ENCODE results near the gene ALKAL2.
"Not testable (repeated sequence)": the region's sequence is repeated elsewhere in the genome, so short reads cannot be mapped to it uniquely, and the experiment has no call there.

Gene ALKAL2

GRCh38 chr2:319059-319600, 31.2 kb upstream of the ALKAL2 start:
- H3K9me3 ChIP-seq (replicated peaks in 1 of 2; ENCODE audit: control insufficient read depth in 2 of 2, insufficient read depth in 1 of 2, low read depth in 1 of 2, low read length in 2 of 2): no peaks in the 10 kb centered on the region
- peak overlapping the region; percentile 77 for H3K23ac ChIP-seq (ENCODE audit: low read depth, low read length, poor library complexity)
- peak overlapping the region; percentile 79 for H4K8ac ChIP-seq (ENCODE audit: low read depth, low read length)
- H3K14ac ChIP-seq (ENCODE audit: low read length): peak overlapping the region; percentile 95
- H3K36me3 ChIP-seq (replicated peaks in 1 of 2; ENCODE audit: control insufficient read depth in 2 of 2, insufficient read depth in 2 of 2, low read length in 2 of 2): no peaks in the 10 kb centered on the region
- H2AK5ac ChIP-seq (ENCODE audit: low read depth, low read length): peak overlapping the region; percentile 8
- H2BK5ac ChIP-seq (ENCODE audit: low read length): peak overlapping the region; percentile 7
- no CpG with 5 or more reads among the region's 34 CpGs for WGBS, 2 donors (ENCODE audit: extremely low coverage in 2 of 2, insufficient read length in 2 of 2, insufficient replicate concordance in 1 of 2)
- H3K18ac ChIP-seq (ENCODE audit: low read length): peak overlapping the region; percentile 74
- no peak overlapping the region for H3K27ac ChIP-seq (replicated peaks; ENCODE audit: low read length)
- H2BK15ac ChIP-seq (ENCODE audit: low read length): no peak overlapping the region
- peaks cover 24 to 26% of the 10 kb centered on the region in 2 donors for H3K4me1 ChIP-seq (ENCODE audit: control insufficient read depth in 2 of 2, insufficient read depth in 1 of 2, low read depth in 1 of 2, low read length in 2 of 2)
- no peak overlapping the region for H3K4me2 ChIP-seq (ENCODE audit: insufficient read depth, low read length, poor library complexity, severe bottlenecking)
- no peak overlapping the region for H2AFZ ChIP-seq (ENCODE audit: low read length)
- no peak overlapping the region for H3K4ac ChIP-seq (ENCODE audit: low read length)
- H3K9ac ChIP-seq (ENCODE audit: low read depth, low read length, poor library complexity): peak overlapping the region; percentile 63
- H4K91ac ChIP-seq (ENCODE audit: low read depth, low read length, poor library complexity): peak overlapping the region; percentile 80
- no peaks in the 10 kb centered on the region for H3K27me3 ChIP-seq (ENCODE audit: control insufficient read depth in 3 of 3, insufficient read depth in 3 of 3, low read depth in 1 of 3, low read length in 3 of 3)
- peak overlapping the region in 1 of 2 donors; percentile 59 for H3K4me3 ChIP-seq (ENCODE audit: low read length in 2 of 2)
- peak overlapping the region; percentile 63 for H2BK12ac ChIP-seq (ENCODE audit: low read length)
- no peak overlapping the region for H2BK120ac ChIP-seq (ENCODE audit: low read depth, low read length)
- DNase-seq (ENCODE audit: low spot score): no peak
- no peaks in the 10 kb centered on the region for H3K79me1 ChIP-seq (ENCODE audit: low read depth, low read length)

DNA sequence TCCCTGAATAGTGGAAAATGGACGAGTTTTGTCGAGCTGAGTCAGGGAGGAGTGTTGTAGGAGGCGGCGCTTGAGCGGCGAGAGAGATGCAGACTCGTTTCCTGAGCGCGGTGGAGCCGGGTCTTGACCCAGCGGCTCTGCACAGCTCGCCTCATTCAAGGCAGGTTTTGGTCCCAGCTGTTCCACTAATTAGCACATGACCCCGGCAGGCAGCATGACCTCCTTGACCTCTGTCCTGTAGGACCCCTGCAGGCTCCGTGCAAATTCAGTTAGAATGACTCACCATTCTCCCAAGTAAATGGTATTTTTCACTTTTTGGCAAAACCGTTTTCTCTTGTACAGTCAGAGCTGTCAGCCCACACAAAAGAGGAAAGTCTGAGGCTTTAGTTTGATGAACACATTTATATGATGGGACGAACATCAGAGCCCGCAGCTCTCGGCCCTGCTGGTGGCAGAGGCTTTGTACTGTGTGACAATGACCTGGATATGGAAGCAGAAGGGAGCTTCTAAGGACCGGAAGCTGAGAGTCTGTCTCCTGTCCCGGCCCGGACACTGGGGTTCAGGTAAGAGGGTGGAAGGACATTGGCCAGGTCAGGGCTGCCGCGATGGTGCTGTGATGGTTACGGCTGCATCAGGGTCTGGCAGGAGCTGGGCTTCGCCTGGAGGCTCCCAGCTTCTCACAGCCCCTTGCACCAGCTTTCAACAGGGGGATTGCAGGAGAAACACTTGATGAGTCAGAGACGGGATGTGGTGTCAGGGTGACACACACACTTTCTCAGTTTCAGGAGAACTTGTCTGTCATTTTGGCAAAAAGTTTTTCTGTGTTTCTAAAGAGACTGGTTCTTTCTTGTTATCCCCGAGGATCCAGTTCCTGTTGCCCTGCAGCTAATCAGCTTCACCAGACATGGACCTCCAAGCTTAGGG, 29.9 kb upstream of the ALKAL2 start:
- no peak overlapping the region for H3K14ac ChIP-seq (ENCODE audit: low read length)
- no peak overlapping the region for H3K4ac ChIP-seq (ENCODE audit: low read length)
- no peaks in the 10 kb centered on the region for H3K79me1 ChIP-seq (ENCODE audit: low read depth, low read length)
- no peaks in the 10 kb centered on the region for H3K36me3 ChIP-seq (replicated peaks in 1 of 2; ENCODE audit: control insufficient read depth in 2 of 2, insufficient read depth in 2 of 2, low read length in 2 of 2)
- no peak overlapping the region for H2BK15ac ChIP-seq (ENCODE audit: low read length)
- H3K4me1 ChIP-seq (ENCODE audit: control insufficient read depth in 2 of 2, insufficient read depth in 1 of 2, low read depth in 1 of 2, low read length in 2 of 2): peaks cover 29 to 35% of the 10 kb centered on the region in 2 donors
- H2BK5ac ChIP-seq (ENCODE audit: low read length): no peak overlapping the region
- H2BK12ac ChIP-seq (ENCODE audit: low read length): no peak overlapping the region
- no peaks in the 10 kb centered on the region for H3K27me3 ChIP-seq (ENCODE audit: control insufficient read depth in 3 of 3, insufficient read depth in 3 of 3, low read depth in 1 of 3, low read length in 3 of 3)
- H3K9me3 ChIP-seq (replicated peaks in 1 of 2; ENCODE audit: control insufficient read depth in 2 of 2, insufficient read depth in 1 of 2, low read depth in 1 of 2, low read length in 2 of 2): no peaks in the 10 kb centered on the region
- peak overlapping the region; percentile 76 for H3K18ac ChIP-seq (ENCODE audit: low read length)
- H2AK5ac ChIP-seq (ENCODE audit: low read depth, low read length): no peak overlapping the region
- WGBS, 2 donors (ENCODE audit: extremely low coverage in 2 of 2, insufficient read length in 2 of 2, insufficient replicate concordance in 1 of 2): no CpG with 5 or more reads among the region's 27 CpGs
- peak overlapping the region; percentile 57 for H3K27ac ChIP-seq (replicated peaks; ENCODE audit: low read length)
- peak overlapping the region; percentile 85 for H2AFZ ChIP-seq (ENCODE audit: low read length)
- H3K23ac ChIP-seq (ENCODE audit: low read depth, low read length, poor library complexity): no peak overlapping the region
- peak; percentile 82 for DNase-seq (ENCODE audit: low spot score)
- H3K4me2 ChIP-seq (ENCODE audit: insufficient read depth, low read length, poor library complexity, severe bottlenecking): no peak overlapping the region
- H4K91ac ChIP-seq (ENCODE audit: low read depth, low read length, poor library complexity): no peak overlapping the region
- H2BK120ac ChIP-seq (ENCODE audit: low read depth, low read length): no peak overlapping the region
- no peak overlapping the region for H4K8ac ChIP-seq (ENCODE audit: low read depth, low read length)
- H3K9ac ChIP-seq (ENCODE audit: low read depth, low read length, poor library complexity): no peak overlapping the region
- peak overlapping the region in 1 of 2 donors; percentile 45 for H3K4me3 ChIP-seq (ENCODE audit: low read length in 2 of 2)

DNA sequence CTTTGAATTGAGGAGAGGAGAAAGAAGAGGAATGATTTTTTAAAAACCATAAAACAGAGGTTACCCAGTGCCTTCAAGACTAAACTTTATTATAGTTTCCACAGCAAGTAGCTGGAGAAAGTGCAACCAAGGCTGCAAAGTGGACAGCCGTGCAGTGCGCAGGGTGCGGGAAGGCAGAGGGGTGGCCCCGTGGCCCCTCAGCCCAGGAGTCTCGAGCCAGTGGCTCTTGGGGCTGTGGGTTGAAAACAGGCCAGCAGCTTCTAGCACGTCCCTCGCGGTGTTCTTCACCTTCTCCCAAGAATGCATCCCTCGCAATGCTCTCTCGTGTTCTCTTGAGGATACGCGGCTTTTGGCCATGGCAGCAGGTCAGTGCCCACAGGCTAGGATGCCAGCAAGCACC, 28.5 kb upstream of the ALKAL2 start:
- Histone ChIP-seq H3K14ac (ENCODE audit: low read length) (no peak overlapping the region), H2BK120ac (ENCODE audit: low read depth, low read length) (no peak overlapping the region), H3K79me1 (ENCODE audit: low read depth, low read length) (no peaks in the 10 kb centered on the region), H4K8ac (ENCODE audit: low read depth, low read length) (no peak overlapping the region), H3K4me3 (ENCODE audit: low read length in 2 of 2) (no peak overlapping the region), H3K36me3 (replicated peaks in 1 of 2; ENCODE audit: control insufficient read depth in 2 of 2, insufficient read depth in 2 of 2, low read length in 2 of 2) (no peaks in the 10 kb centered on the region), H3K4ac (ENCODE audit: low read length) (no peak overlapping the region), H3K9me3 (replicated peaks in 1 of 2; ENCODE audit: control insufficient read depth in 2 of 2, insufficient read depth in 1 of 2, low read depth in 1 of 2, low read length in 2 of 2) (no peaks in the 10 kb centered on the region), H3K18ac (ENCODE audit: low read length) (peak overlapping the region; percentile 73), H2AFZ (ENCODE audit: low read length) (no peak overlapping the region), H4K91ac (ENCODE audit: low read depth, low read length, poor library complexity) (no peak overlapping the region), H2AK5ac (ENCODE audit: low read depth, low read length) (no peak overlapping the region), H2BK15ac (ENCODE audit: low read length) (peak overlapping the region; percentile 40), H3K9ac (ENCODE audit: low read depth, low read length, poor library complexity) (no peak overlapping the region), H3K27me3 (ENCODE audit: control insufficient read depth in 3 of 3, insufficient read depth in 3 of 3, low read depth in 1 of 3, low read length in 3 of 3) (no peaks in the 10 kb centered on the region), H3K27ac (replicated peaks; ENCODE audit: low read length) (no peak overlapping the region), H3K4me2 (ENCODE audit: insufficient read depth, low read length, poor library complexity, severe bottlenecking) (no peak overlapping the region), H2BK12ac (ENCODE audit: low read length) (no peak overlapping the region), H3K4me1 (ENCODE audit: control insufficient read depth in 2 of 2, insufficient read depth in 1 of 2, low read depth in 1 of 2, low read length in 2 of 2) (peaks cover 29 to 42% of the 10 kb centered on the region in 2 donors), H3K23ac (ENCODE audit: low read depth, low read length, poor library complexity) (no peak overlapping the region), H2BK5ac (ENCODE audit: low read length) (no peak overlapping the region)
- no peak for DNase-seq (ENCODE audit: low spot score)
- WGBS, 2 donors (ENCODE audit: extremely low coverage in 2 of 2, insufficient read length in 2 of 2, insufficient replicate concordance in 1 of 2): no CpG with 5 or more reads among the region's 12 CpGs

GRCh38 chr2:315925-316324, 28.0 kb upstream of the ALKAL2 start:
- not testable (repeated sequence) for H3K9me3 ChIP-seq (replicated peaks in 1 of 2; ENCODE audit: control insufficient read depth in 2 of 2, insufficient read depth in 1 of 2, low read depth in 1 of 2, low read length in 2 of 2); H3K23ac ChIP-seq (ENCODE audit: low read depth, low read length, poor library complexity); H4K91ac ChIP-seq (ENCODE audit: low read depth, low read length, poor library complexity); H2BK15ac ChIP-seq (ENCODE audit: low read length); H2AK5ac ChIP-seq (ENCODE audit: low read depth, low read length); DNase-seq (ENCODE audit: low spot score); H2AFZ ChIP-seq (ENCODE audit: low read length); H3K14ac ChIP-seq (ENCODE audit: low read length); H2BK12ac ChIP-seq (ENCODE audit: low read length); H3K4ac ChIP-seq (ENCODE audit: low read length); H3K27ac ChIP-seq (replicated peaks; ENCODE audit: low read length); H3K4me3 ChIP-seq (ENCODE audit: low read length in 2 of 2); H2BK5ac ChIP-seq (ENCODE audit: low read length); H2BK120ac ChIP-seq (ENCODE audit: low read depth, low read length); H3K18ac ChIP-seq (ENCODE audit: low read length); H3K27me3 ChIP-seq (ENCODE audit: control insufficient read depth in 3 of 3, insufficient read depth in 3 of 3, low read depth in 1 of 3, low read length in 3 of 3); H3K4me2 ChIP-seq (ENCODE audit: insufficient read depth, low read length, poor library complexity, severe bottlenecking); H3K36me3 ChIP-seq (replicated peaks in 1 of 2; ENCODE audit: control insufficient read depth in 2 of 2, insufficient read depth in 2 of 2, low read length in 2 of 2); H4K8ac ChIP-seq (ENCODE audit: low read depth, low read length); H3K79me1 ChIP-seq (ENCODE audit: low read depth, low read length); H3K9ac ChIP-seq (ENCODE audit: low read depth, low read length, poor library complexity)
- WGBS, 2 donors (ENCODE audit: extremely low coverage in 2 of 2, insufficient read length in 2 of 2, insufficient replicate concordance in 1 of 2): no CpG with 5 or more reads among the region's 6 CpGs
- peaks cover 29 to 45% of the 10 kb centered on the region in 2 donors for H3K4me1 ChIP-seq (ENCODE audit: control insufficient read depth in 2 of 2, insufficient read depth in 1 of 2, low read depth in 1 of 2, low read length in 2 of 2)
